ENCODE measurements around the gene NCOA7.
A peak's percentile ranks its signal among the peaks of the same experiment; 100 is the strongest.
"Not testable (repeated sequence)": the region's sequence is repeated elsewhere in the genome, so short reads cannot be mapped to it uniquely, and the experiment has no call there.

The NCOA7 gene

GRCh38 chr6:125918230-125918629 lies 127.5 kb downstream of the NCOA7 start:
- peaks cover 35% of the 10 kb centered on the region for H3K36me3 Mint-ChIP-seq
- H3K4me3 Mint-ChIP-seq = peak overlapping the region; percentile 89
- peak overlapping the region; percentile 97 for H3K27ac Mint-ChIP-seq

GRCh38 chr6:125918681-125919566 lies 128.2 kb downstream of the NCOA7 start:
- Mint-ChIP-seq H3K9me3 (no peaks in the 10 kb centered on the region), H3K27me3 (no peaks in the 10 kb centered on the region), H3K4me3 (peak overlapping the region; percentile 89), H3K36me3 (peaks cover 42% of the 10 kb centered on the region), H3K27ac (peak overlapping the region; percentile 97), H3K4me1 (peaks cover 39% of the 10 kb centered on the region)

More at GRCh38 chr6:125918230-125918629, 127.5 kb downstream of the NCOA7 start:
- Mint-ChIP-seq H3K27me3 (no peaks in the 10 kb centered on the region), H3K9me3 (no peaks in the 10 kb centered on the region), H3K4me1 (peaks cover 32% of the 10 kb centered on the region)

GRCh38 chr6:125919618-125920017 lies 128.9 kb downstream of the NCOA7 start:
- Mint-ChIP-seq H3K4me1 (peaks cover 41% of the 10 kb centered on the region), H3K36me3 (peaks cover 43% of the 10 kb centered on the region), H3K27ac (peak overlapping the region; percentile 97), H3K9me3 (no peaks in the 10 kb centered on the region), H3K4me3 (peak overlapping the region; percentile 89), H3K27me3 (no peaks in the 10 kb centered on the region)

GRCh38 chr6:125922322-125922860 lies 131.6 kb downstream of the NCOA7 start:
- H3K4me1 Mint-ChIP-seq = peaks cover 43% of the 10 kb centered on the region
- no peak overlapping the region for H3K4me3 Mint-ChIP-seq
- no peaks in the 10 kb centered on the region for H3K27me3 Mint-ChIP-seq
- peaks cover 37% of the 10 kb centered on the region for H3K36me3 Mint-ChIP-seq
- H3K9me3 Mint-ChIP-seq = no peaks in the 10 kb centered on the region
- H3K27ac Mint-ChIP-seq = peak overlapping the region; percentile 35

- Mint-ChIP-seq H3K36me3 (peaks cover 38% of the 10 kb centered on the region), H3K27ac (peak overlapping the region; percentile 66), H3K4me1 (peaks cover 32% of the 10 kb centered on the region), H3K4me3 (peak overlapping the region; percentile 36), H3K9me3 (no peaks in the 10 kb centered on the region), H3K27me3 (no peaks in the 10 kb centered on the region)
Measured at GRCh38 chr6:125923366-125923877, 132.7 kb downstream of the NCOA7 start.

- H3K27ac Mint-ChIP-seq = no peak overlapping the region
- H3K36me3 Mint-ChIP-seq = peaks cover 42% of the 10 kb centered on the region
- H3K27me3 Mint-ChIP-seq = no peaks in the 10 kb centered on the region
- H3K4me3 Mint-ChIP-seq = no peak overlapping the region
- peaks cover 25% of the 10 kb centered on the region for H3K4me1 Mint-ChIP-seq
- H3K9me3 Mint-ChIP-seq = no peaks in the 10 kb centered on the region
Measured at GRCh38 chr6:125924169-125924568, 133.4 kb downstream of the NCOA7 start.

GRCh38 chr6:125924697-125925358 lies 134.1 kb downstream of the NCOA7 start:
- peak overlapping the region; percentile 12 for H3K27ac Mint-ChIP-seq
- H3K4me1 Mint-ChIP-seq = peaks cover 22% of the 10 kb centered on the region
- no peaks in the 10 kb centered on the region for H3K27me3 Mint-ChIP-seq
- no peaks in the 10 kb centered on the region for H3K9me3 Mint-ChIP-seq
- peaks cover 42% of the 10 kb centered on the region for H3K36me3 Mint-ChIP-seq
- H3K4me3 Mint-ChIP-seq = no peak overlapping the region

- H3K27me3 Mint-ChIP-seq = no peaks in the 10 kb centered on the region
- H3K4me3 Mint-ChIP-seq = no peak overlapping the region
- H3K9me3 Mint-ChIP-seq = no peaks in the 10 kb centered on the region
- no peak overlapping the region for H3K27ac Mint-ChIP-seq
- peaks cover 15% of the 10 kb centered on the region for H3K4me1 Mint-ChIP-seq
- peaks cover 42% of the 10 kb centered on the region for H3K36me3 Mint-ChIP-seq
Measured at GRCh38 chr6:125926711-125927110, 136.0 kb downstream of the NCOA7 start.

- Mint-ChIP-seq H3K4me1 (peaks cover 18% of the 10 kb centered on the region), H3K27ac (no peak overlapping the region), H3K36me3 (peaks cover 39% of the 10 kb centered on the region)
Measured at GRCh38 chr6:125927761-125928160, 137.0 kb downstream of the NCOA7 start.

GRCh38 chr6:125930765-125931418 lies 140.1 kb downstream of the NCOA7 start:
- no peak overlapping the region for H3K27ac Mint-ChIP-seq
- H3K4me1 Mint-ChIP-seq = peaks cover 9% of the 10 kb centered on the region
- H3K36me3 Mint-ChIP-seq = peaks cover 22% of the 10 kb centered on the region
- no peaks in the 10 kb centered on the region for H3K27me3 Mint-ChIP-seq
- no peaks in the 10 kb centered on the region for H3K9me3 Mint-ChIP-seq
- no peak overlapping the region for H3K4me3 Mint-ChIP-seq

More at GRCh38 chr6:125927761-125928160, 137.0 kb downstream of the NCOA7 start:
- Mint-ChIP-seq H3K27me3 (no peaks in the 10 kb centered on the region), H3K9me3 (no peaks in the 10 kb centered on the region), H3K4me3 (no peak overlapping the region)

GRCh38 chr6:125931733-125932450 lies 141.1 kb downstream of the NCOA7 start:
- no peaks in the 10 kb centered on the region for H3K9me3 Mint-ChIP-seq
- H3K27ac Mint-ChIP-seq = no peak overlapping the region
- no peak overlapping the region for H3K4me3 Mint-ChIP-seq
- peaks cover 4% of the 10 kb centered on the region for H3K4me1 Mint-ChIP-seq
- H3K27me3 Mint-ChIP-seq = no peaks in the 10 kb centered on the region
- peaks cover 20% of the 10 kb centered on the region for H3K36me3 Mint-ChIP-seq

GRCh38 chr6:125932451-125932795 lies 141.7 kb downstream of the NCOA7 start:
- no peaks in the 10 kb centered on the region for H3K27me3 Mint-ChIP-seq
- H3K27ac Mint-ChIP-seq = no peak overlapping the region
- no peak overlapping the region for H3K4me3 Mint-ChIP-seq
- no peaks in the 10 kb centered on the region for H3K9me3 Mint-ChIP-seq
- peaks cover 4% of the 10 kb centered on the region for H3K4me1 Mint-ChIP-seq
- peaks cover 20% of the 10 kb centered on the region for H3K36me3 Mint-ChIP-seq

GRCh38 chr6:125935520-125935919 lies 144.8 kb downstream of the NCOA7 start:
- H3K36me3 Mint-ChIP-seq, H3K27ac Mint-ChIP-seq, H3K4me3 Mint-ChIP-seq, H3K27me3 Mint-ChIP-seq, H3K4me1 Mint-ChIP-seq, H3K9me3 Mint-ChIP-seq: not testable (repeated sequence)

GRCh38 chr6:125939026-125939425 lies 148.3 kb downstream of the NCOA7 start:
- no peak overlapping the region for H3K27ac Mint-ChIP-seq
- H3K9me3 Mint-ChIP-seq = no peaks in the 10 kb centered on the region
- H3K4me1 Mint-ChIP-seq = peaks cover 4% of the 10 kb centered on the region
- H3K36me3 Mint-ChIP-seq = no peaks in the 10 kb centered on the region
- H3K27me3 Mint-ChIP-seq = peaks cover 7% of the 10 kb centered on the region
- no peak overlapping the region for H3K4me3 Mint-ChIP-seq

- peaks cover 7% of the 10 kb centered on the region for H3K27me3 Mint-ChIP-seq
- H3K9me3 Mint-ChIP-seq = no peaks in the 10 kb centered on the region
- no peak overlapping the region for H3K27ac Mint-ChIP-seq
- H3K4me3 Mint-ChIP-seq = no peak overlapping the region
- peaks cover 4% of the 10 kb centered on the region for H3K4me1 Mint-ChIP-seq
- no peaks in the 10 kb centered on the region for H3K36me3 Mint-ChIP-seq
Measured at GRCh38 chr6:125939791-125940190, 149.0 kb downstream of the NCOA7 start.
